Ishikawa (cell line): ENCODE data around the gene FAM151B.

ENCODE experiments used
- CEBPB ChIP-seq: IDR thresholded peaks from 2 replicates; pipeline ENCODE4 v1.6.1; 2012
- CREB1 ChIP-seq: IDR thresholded peaks from 2 replicates; pipeline ENCODE4 v1.6.1; 2012; ENCODE audit warnings: low read depth
- EGR1 ChIP-seq: IDR thresholded peaks from 2 replicates; pipeline ENCODE4 v1.6.1; 2012
- EP300 ChIP-seq: IDR thresholded peaks from 2 replicates; pipeline ENCODE4 v1.6.1; 2012; ENCODE audit warnings: borderline replicate concordance
- FOXM1 ChIP-seq: IDR thresholded peaks from 2 replicates; pipeline ENCODE4 v1.6.1; 2012; ENCODE audit warnings: low read depth, borderline replicate concordance
- MAX ChIP-seq: IDR thresholded peaks from 2 replicates; pipeline ENCODE4 v1.6.1; 2012
- NFIC ChIP-seq: IDR thresholded peaks from 2 replicates; pipeline ENCODE4 v1.6.1; 2012
- RAD21 ChIP-seq: IDR thresholded peaks from 2 replicates; pipeline ENCODE4 v1.6.1; 2012; ENCODE audit warnings: low read depth
- REST ChIP-seq: IDR thresholded peaks from 2 replicates; pipeline ENCODE4 v1.6.1; 2012; ENCODE audit warnings: low read depth, mild to moderate bottlenecking
- TAF1 ChIP-seq: IDR thresholded peaks from 2 replicates; pipeline ENCODE4 v1.6.1; 2012; ENCODE audit warnings: low read depth, mild to moderate bottlenecking
- TCF12 ChIP-seq: IDR thresholded peaks from 2 replicates; pipeline ENCODE4 v1.6.1; 2012; ENCODE audit warnings: low read depth
- TEAD4 ChIP-seq: IDR thresholded peaks from 2 replicates; pipeline ENCODE4 v1.6.1; 2012
- USF1 ChIP-seq: IDR thresholded peaks from 2 replicates; pipeline ENCODE4 v1.6.1; 2012
- YY1 ChIP-seq: IDR thresholded peaks from 2 replicates; pipeline ENCODE4 v1.6.1; 2012; ENCODE audit warnings: low read depth
- ZBTB7A ChIP-seq: IDR thresholded peaks from 2 replicates; pipeline ENCODE4 v1.6.1; 2012; ENCODE audit warnings: low read depth

Gene FAM151B

GRCh38 chr5:80487829-80488721, at the start of gene FAM151B:
Gene FAM151B (plus strand): TSS chr5:80488100. CDS start chr5:80488124, 24 bp downstream.
- peak; percentile 26; the same call in 1 of the 2 replicates for TF ChIP-seq NFIC
- peak; percentile 64 for TF ChIP-seq TAF1
- TF ChIP-seq YY1 = no peak
- no peak for TF ChIP-seq REST
- TF ChIP-seq TEAD4 = peak; percentile 51
- peak; percentile 54 for TF ChIP-seq RAD21
- 0 out of 2 replicates have a peak, but pooled peaks have one; percentile 30 for TF ChIP-seq EP300
- TF ChIP-seq ZBTB7A = 0 out of 2 replicates have a peak, but pooled peaks have one; percentile 43
- TF ChIP-seq FOXM1 = peak; percentile 43; the same call in 1 of the 2 replicates
- peak; percentile 99 for TF ChIP-seq MAX
- TF ChIP-seq CEBPB = no peak; the same call in 1 of the 2 replicates
- no peak for TF ChIP-seq TCF12
- no peak for TF ChIP-seq CREB1
- TF ChIP-seq EGR1 = no peak
- TF ChIP-seq USF1 = peak; percentile 23; the same call in 1 of the 2 replicates

- TF ChIP-seq NFIC = no peak
- no peak for TF ChIP-seq RAD21
- no peak for TF ChIP-seq CEBPB
- no peak for TF ChIP-seq CREB1
- no peak for TF ChIP-seq YY1
- TF ChIP-seq MAX = no peak
- no peak for TF ChIP-seq TCF12
- no peak for TF ChIP-seq TEAD4
These were observed 49.2 kb upstream of the FAM151B start for GRCh38 chr5:80438739-80439138.

- TF ChIP-seq RAD21 = no peak
- TF ChIP-seq MAX = no peak
- no peak for TF ChIP-seq TCF12
- no peak for TF ChIP-seq TAF1
- TF ChIP-seq ZBTB7A = no peak
- no peak for TF ChIP-seq EGR1
- no peak for TF ChIP-seq CEBPB
- no peak for TF ChIP-seq TEAD4
- no peak for TF ChIP-seq CREB1
- no peak for TF ChIP-seq USF1
- TF ChIP-seq YY1 = no peak
These were observed 48.7 kb upstream of the FAM151B start for GRCh38 chr5:80439213-80439612.

- TF ChIP-seq CREB1 (no peak), TAF1 (no peak), FOXM1 (no peak)
These were observed 45.2 kb upstream of the FAM151B start for GRCh38 chr5:80442742-80443141.

GRCh38 chr5:80453366-80453765, 34.5 kb upstream of the FAM151B start:
- TF ChIP-seq TEAD4 (no peak), TAF1 (no peak), REST (no peak), MAX (no peak), FOXM1 (no peak), CREB1 (no peak), CEBPB (no peak)
